SKM-1 (cell line): ENCODE measurements around the gene SNAI3.
A peak's percentile ranks its signal among the peaks of the same experiment; 100 is the strongest.

Source experiments
- DNase-seq: peaks from one replicate; lab custom pipeline; 2025; ENCODE audit not compliant: unreplicated experiment; lab: John Stamatoyannopoulos, UW

Gene SNAI3

GRCh38 chr16:88721815-88722755 lies 35.8 kb upstream of the SNAI3 start:
- no peak for DNase-seq

DNA sequence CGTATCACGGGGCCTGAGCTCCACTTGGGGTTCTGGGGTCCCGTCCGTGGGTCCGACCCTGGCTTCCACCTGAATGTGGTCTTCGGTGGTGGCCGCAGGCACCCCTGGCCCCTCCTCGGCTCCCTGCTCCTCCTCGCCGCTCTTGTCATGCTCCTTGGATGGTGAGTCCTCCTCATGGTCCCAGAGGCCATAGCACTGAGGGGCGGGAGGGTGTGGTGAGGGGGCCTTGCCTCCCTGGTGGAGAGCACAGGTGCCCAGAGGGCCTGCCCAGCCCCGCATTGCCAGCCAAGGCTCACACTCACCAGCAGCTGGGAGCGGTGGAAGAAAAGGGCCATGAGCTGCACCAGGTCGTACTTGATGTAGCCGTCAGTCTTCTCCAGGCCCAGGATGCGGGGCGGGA lies 34.9 kb upstream of the SNAI3 start:
- DNase-seq, result no peak

DNA sequence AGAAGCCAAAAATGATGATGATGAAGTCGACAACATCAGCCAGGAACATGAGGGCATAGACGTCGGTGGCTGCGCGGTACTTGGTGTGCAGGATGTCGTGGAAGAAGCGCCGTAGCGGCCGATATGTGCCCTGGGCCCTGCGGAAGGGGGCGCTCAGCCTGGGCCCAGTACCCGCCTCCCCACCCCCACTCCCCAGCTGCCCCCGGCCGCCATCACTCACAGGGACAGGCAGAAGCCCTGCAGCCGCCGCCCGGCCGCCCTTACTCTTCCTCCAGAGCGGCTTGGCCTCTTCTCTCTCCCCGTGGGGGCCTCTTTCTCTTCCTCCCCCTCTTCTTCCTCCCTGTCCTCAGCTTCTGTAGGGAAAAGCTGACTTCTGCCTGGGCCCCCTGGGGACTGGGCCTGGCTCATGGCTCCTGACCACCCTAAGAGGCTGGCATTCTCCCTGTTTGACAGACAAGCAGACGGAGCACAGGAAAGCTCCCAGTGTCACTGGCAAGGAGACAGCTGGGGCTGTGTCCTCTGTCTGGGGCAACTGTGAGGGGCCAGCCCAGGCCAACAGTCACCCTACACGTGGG lies 34.2 kb upstream of the SNAI3 start:
- DNase-seq, result no peak

DNA sequence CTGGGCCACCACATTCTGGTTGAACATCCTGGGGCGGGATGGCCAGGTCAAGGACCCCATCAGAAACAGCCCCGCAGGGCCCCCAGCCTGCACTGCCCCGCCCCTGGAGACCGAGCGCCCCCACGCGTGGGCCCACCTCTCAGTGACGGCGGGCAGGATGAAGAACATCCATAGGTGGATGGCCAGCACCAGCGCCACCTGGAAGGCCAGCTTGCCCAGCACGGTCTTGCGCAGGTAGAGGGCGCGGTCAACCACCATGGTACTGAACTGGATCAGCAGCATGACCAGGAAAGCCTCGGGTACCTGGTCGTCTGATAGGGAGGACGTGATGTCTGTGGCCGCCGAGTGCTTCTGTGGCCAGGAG lies 33.6 kb upstream of the SNAI3 start:
- DNase-seq, result no peak

DNA sequence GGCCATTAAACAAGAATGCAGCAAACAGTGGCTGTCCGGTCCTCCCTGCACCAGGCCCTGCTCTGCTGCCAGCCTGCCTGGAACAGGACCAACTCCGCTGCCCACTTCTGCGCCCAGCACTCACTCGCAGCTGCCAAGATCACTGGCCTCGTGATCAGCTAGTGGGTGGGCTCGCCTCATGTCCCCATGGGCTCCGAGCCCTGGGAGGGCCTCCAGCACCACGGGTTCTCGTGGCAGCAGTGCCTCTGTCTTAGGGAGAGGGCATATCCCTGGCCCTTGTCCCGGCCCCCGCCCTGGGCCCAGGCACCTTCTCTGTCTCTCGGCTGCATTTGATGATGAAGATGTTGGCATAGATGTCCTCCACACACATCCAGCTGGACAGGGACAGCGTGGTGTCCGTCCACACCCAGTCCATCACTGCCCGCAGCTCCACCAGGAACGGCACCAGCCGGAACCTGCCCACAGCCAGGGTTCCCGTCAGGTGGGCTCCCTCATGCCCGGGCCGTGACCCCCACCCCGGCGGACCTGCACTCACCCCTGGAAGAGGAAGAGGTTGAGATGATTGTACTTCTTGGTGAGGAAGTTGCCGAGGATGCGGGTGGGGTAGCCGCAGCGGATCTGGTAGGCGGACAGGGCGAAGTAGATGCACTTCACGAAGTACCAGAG lies 33.1 kb upstream of the SNAI3 start:
- DNase-seq, result no peak

GRCh38 chr16:88718178-88718577 lies 31.9 kb upstream of the SNAI3 start:
- DNase-seq, result no peak

GRCh38 chr16:88716601-88717001 lies 30.3 kb upstream of the SNAI3 start:
- DNase-seq, result no peak

- no peak for DNase-seq
Observed at GRCh38 chr16:88716201-88716600, 29.9 kb upstream of the SNAI3 start.

DNA sequence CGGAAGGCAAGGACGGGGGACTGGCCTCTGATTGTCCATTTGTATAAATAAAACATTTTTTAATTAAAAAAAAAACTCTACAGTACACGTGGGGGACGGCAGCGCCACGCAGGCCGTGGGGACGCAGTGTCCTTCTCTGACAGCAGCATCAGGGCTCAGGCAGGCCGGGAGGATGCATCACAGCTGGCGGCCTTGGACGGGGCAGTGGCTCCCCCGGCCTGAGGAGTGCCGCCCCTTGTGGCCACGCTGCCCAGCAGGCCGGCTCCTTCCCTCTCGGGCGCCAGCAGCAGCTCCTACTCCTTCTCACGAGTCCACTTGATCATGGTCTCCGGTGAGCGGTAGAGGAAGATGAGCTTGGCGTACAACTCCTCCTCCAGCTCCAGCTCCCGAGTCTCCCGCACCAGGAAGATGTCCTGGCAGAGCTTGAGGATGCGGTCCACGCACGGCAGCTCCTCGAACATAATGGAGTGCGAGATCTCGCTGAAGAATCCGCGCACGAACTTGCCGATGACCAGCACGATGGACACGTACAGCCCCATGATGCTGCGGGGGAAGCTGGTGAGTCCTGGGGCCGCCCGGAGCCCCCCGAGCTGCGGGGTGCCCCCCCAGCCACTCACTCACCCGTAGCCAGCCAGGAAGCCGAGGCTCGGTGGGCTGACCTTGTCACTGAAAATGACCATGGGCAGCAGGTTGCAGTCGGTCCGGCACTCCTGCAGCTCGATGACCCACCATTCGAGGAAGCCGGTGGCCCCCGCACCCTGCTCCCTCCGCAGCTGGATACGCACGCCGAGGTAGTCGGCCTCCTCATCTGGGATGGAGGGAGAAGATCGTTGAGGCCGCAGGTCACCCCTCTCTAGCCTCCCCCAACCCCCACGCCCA lies 29.2 kb upstream of the SNAI3 start:
- no peak for DNase-seq

- DNase-seq, result no peak
Observed at GRCh38 chr16:88714420-88715302, 28.4 kb upstream of the SNAI3 start.

GRCh38 chr16:88713568-88714419 lies 27.5 kb upstream of the SNAI3 start:
- DNase-seq, result no peak

GRCh38 chr16:88713054-88713453 lies 26.7 kb upstream of the SNAI3 start:
- DNase-seq, result no peak

- DNase-seq, result no peak
Observed at GRCh38 chr16:88712362-88712979, 26.2 kb upstream of the SNAI3 start.

GRCh38 chr16:88711750-88712340 lies 25.5 kb upstream of the SNAI3 start:
- no peak for DNase-seq

DNA sequence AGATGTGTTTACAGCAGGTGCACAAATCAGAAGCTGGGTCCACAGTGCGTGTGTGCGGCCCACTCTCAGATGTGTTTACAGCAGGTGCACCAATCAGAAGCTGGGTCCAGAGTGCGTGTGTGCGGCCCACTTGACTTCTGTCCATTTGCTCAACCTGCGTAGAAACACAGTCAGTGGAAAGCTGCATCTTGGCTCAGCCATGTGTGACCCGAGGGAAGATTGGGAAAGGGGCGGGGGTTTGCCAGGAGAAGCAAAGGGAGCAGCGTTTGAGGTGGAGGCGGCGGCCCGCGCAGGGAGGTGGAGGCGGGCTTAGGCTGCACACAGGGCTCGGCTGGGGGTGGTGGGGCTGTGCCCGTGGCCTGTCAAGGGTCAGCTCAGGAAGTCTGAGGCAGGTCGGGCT lies 24.2 kb upstream of the SNAI3 start:
- DNase-seq, result no peak

GRCh38 chr16:88706965-88707826 lies 20.9 kb upstream of the SNAI3 start:
- DNase-seq, result no peak

DNA sequence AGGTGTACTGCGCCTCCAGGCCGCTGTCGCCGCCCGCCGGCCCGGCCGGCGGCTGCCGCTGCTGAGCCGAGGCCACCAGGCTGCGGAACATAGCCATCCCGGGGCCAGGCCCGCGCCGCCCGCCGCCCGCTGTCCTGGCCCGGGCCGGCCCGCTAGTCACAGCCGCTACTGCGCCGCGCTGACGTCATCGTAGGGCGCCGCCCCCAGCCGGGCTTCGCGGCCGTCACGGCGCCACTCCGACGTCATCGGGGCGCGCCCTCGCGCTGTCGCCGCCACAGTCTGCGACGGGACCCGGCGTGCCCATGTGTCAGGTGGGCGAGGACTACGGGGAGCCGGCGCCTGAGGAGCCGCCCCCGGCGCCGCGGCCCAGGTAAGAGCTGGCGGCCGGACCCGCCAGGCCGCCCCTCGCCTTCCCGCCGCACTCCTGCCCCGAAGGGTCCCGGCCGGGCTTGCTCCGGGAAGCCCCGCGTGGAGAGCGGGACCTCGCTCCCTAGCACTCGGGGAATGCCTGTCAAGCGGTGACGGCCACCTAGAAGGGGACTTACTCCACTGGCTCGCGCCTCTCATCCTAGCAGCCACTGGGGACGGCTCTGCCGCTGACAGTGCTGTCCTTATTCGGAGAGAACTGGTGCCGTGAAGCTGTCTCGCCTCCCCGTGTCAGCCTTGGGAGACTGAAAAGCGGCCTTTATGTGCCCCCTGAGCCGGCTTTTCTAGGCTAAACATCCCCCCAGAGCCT lies 20.1 kb upstream of the SNAI3 start, which contains the start of the genes CTU2 and RNF166:
TSS of gene CTU2 (plus strand) at position 275 of the 736 bp plus-strand sequence. CDS start at position 303, 28 bp downstream.
TSS of gene RNF166 (minus strand) at position 180 of the 736 bp plus-strand sequence. CDS start at position 97, 83 bp downstream.
- DNase-seq, result peak; percentile 61
